K562 (cell line): Measurements from ENCODE around the gene ADAM10. TPM values are rescaled to one million over a fixed set of nuclear protein-coding genes. Genes with fewer than 3 reads are reported as not detected.

Experiments used
- ATF4 ChIP-seq: fragments of 450-650 bp; formaldehyde crosslinking; IDR thresholded peaks from 2 replicates; pipeline ENCODE4 v1.4.0; 2022; ENCODE audit warnings: mild to moderate bottlenecking, moderate library complexity
- CBX5 ChIP-seq: IDR thresholded peaks from 2 replicates; pipeline ENCODE4 v1.6.1; 2014; ENCODE audit warnings: low read depth, borderline replicate concordance
- CREB1 ChIP-seq, 2 experiments: sonication (generic) in 1 of 2; formaldehyde crosslinking in 1 of 2; IDR thresholded peaks; 2 replicates each; pipeline versions ENCODE4 v1.6.1 to v1.8.0; 2012 to 2022; ENCODE audit warnings: inconsistent platforms in 1 of 2, mild to moderate bottlenecking in 1 of 2, missing genetic modification reagents in 1 of 2, moderate library complexity in 1 of 2
- DNMT1 ChIP-seq: fragments of 450-650 bp; IDR thresholded peaks from 2 replicates; pipeline ENCODE4 v1.6.1; 2016; ENCODE audit warnings: antibody characterized with exemption, mild to moderate bottlenecking
- E2F6 ChIP-seq, 2 experiments: IDR thresholded peaks; 2 replicates each; pipeline ENCODE4 v1.6.1; 2011; ENCODE audit warnings: borderline replicate concordance in 1 of 2, control low read depth in 1 of 2, low read depth in 1 of 2, low read length in 1 of 2, mild to moderate bottlenecking in 1 of 2, mixed read lengths in 1 of 2, moderate library complexity in 1 of 2; ENCODE audit not compliant: insufficient read depth in 1 of 2, insufficient read length in 1 of 2, poor library complexity in 1 of 2, severe bottlenecking in 1 of 2; ENCODE audit errors: extremely low read depth in 1 of 2
- HDAC3 ChIP-seq: fragments of 450-650 bp; IDR thresholded peaks from 2 replicates; pipeline ENCODE4 v1.6.1; 2018; ENCODE audit warnings: borderline replicate concordance, mild to moderate bottlenecking, moderate library complexity; ENCODE audit not compliant: partially characterized antibody
- NKRF ChIP-seq: fragments of 450-650 bp; IDR thresholded peaks from 2 replicates; pipeline ENCODE4 v1.6.1; 2016; ENCODE audit warnings: borderline replicate concordance
- PHB ChIP-seq: fragments of 250-450 bp; sonication (Bioruptor Pico); IDR thresholded peaks from 2 replicates; pipeline ENCODE4 v1.5.0; 2021
- RREB1 ChIP-seq: fragments of 250-450 bp; sonication (Bioruptor Pico); IDR thresholded peaks from 2 replicates; pipeline ENCODE4 v1.4.0; 2020
- SLC30A9 ChIP-seq: fragments of 250-450 bp; sonication (Bioruptor Pico); IDR thresholded peaks from 2 replicates; pipeline ENCODE4 v1.8.0; 2022; ENCODE audit warnings: mild to moderate bottlenecking, moderate library complexity
- TBL1XR1 ChIP-seq, 2 experiments: IDR thresholded peaks; 2 replicates each; pipeline ENCODE4 v1.6.1; 2012; ENCODE audit warnings: improper control_type of control experiment in 2 of 2, low read length in 2 of 2, mild to moderate bottlenecking in 1 of 2
- ZBTB43 ChIP-seq: sonication (generic); formaldehyde crosslinking; IDR thresholded peaks from 2 replicates; pipeline ENCODE4 v1.8.0; 2023; ENCODE audit warnings: mild to moderate bottlenecking, missing genetic modification reagents
- polyA plus RNA-seq, 8 experiments: library from polyadenylated mRNA; depleted of rRNA in 4 of 8; stranded (reverse) in 5 of 8; unstranded in 3 of 8; fragments of >200 nt; fragmentation: Nextera tagmentation in 2 of 8; fragmentation: Illumina TruSeq in 1 of 8; extraction: Ambion mirVana in 2 of 8; extraction: Trizol in 1 of 8; gene quantifications; 2 replicates each; pipeline versions ENCODE4 v1.2.1 to v1.2.3, GENCODE V29; 2011 to 2014; ENCODE audit warnings: inconsistent platforms in 1 of 8, missing spikeins in 1 of 8
- total RNA-seq, 7 experiments: library from RNA; depleted of rRNA in 6 of 7; stranded (reverse); fragments of >200 nt in 6 of 7; fragmentation: Illumina TruSeq in 2 of 7; extraction: Trizol in 2 of 7; gene quantifications; 2 replicates each; pipeline versions ENCODE4 v1.2.1 to v1.2.3, GENCODE V29; 2011 to 2021; ENCODE audit warnings: low replicate concordance in 1 of 7

ADAM10 gene
- total and polyA plus RNA-seq, 9 of the 15 experiments (the other 6 are each of a cell fraction or from before 2014, with no cell fraction given), result 11.9 to 152 (median 57.3) TPM

GRCh38 chr15:58749532-58750337 lies at the start of gene ADAM10 (continued):
- TF ChIP-seq RREB1, result 0 out of 2 replicates have a peak, but pooled peaks have one; percentile 36
- TF ChIP-seq ATF4 (CRISPR knock-in tag), result no peak
- no peak for TF ChIP-seq DNMT1
- no peak for TF ChIP-seq HDAC3
- TF ChIP-seq ZBTB43 (CRISPR knock-in tag), result 0 out of 2 replicates have a peak, but pooled peaks have one; percentile 68
- TF ChIP-seq SLC30A9 (CRISPR knock-in tag), result no peak
- peak; percentile 76; the same call in 1 of the 2 replicates for TF ChIP-seq NKRF
- TF ChIP-seq CBX5, result no peak
- no peak for TF ChIP-seq TBL1XR1 (IDR thresholded peaks at IDR 0.05; ENCODE audit: low read length in 2 of 2)
- peak in 1 of 2 experiments; percentile 57 for TF ChIP-seq E2F6 (IDR thresholded peaks at IDR 0.05; ENCODE audit: borderline replicate concordance in 1 of 2, extremely low read depth in 1 of 2, insufficient read depth in 1 of 2, insufficient read length in 1 of 2, low read depth in 1 of 2, low read length in 1 of 2, poor library complexity in 1 of 2, severe bottlenecking in 1 of 2)
- TF ChIP-seq CREB1 (IDR thresholded peaks at IDR 0.05), result peak; percentile 37; the same call in 1 of the 2 replicates
- TF ChIP-seq CREB1 (CRISPR knock-in tag; IDR thresholded peaks at IDR 0.05), result peak; percentile 71
- 0 out of 2 replicates have a peak, but pooled peaks have one; percentile 15 for TF ChIP-seq PHB
